ENCODE measurements around the gene APOO.

GRCh38 chrX:23954396-23954795 is 46.7 kb upstream of the APOO start:
- no peak for TF ChIP-seq CTCF (IDR thresholded peaks at IDR 0.05)
- TF ChIP-seq POLR2A (IDR thresholded peaks at IDR 0.05) = no peak
